IgD-negative memory B cell (primary cell): ENCODE results near the gene CENATAC. TPM values are rescaled to one million over a fixed set of nuclear protein-coding genes. Genes with fewer than 3 reads are reported as not detected.
"Not testable (repeated sequence)": the region's sequence is repeated elsewhere in the genome, so short reads cannot be mapped to it uniquely, and the experiment has no call there.

ENCODE experiments used
- H3K27ac Mint-ChIP-seq, 3 donors: one replicate each; pipeline ENCODE4 v1.8.0; 2020 to 2022; ENCODE audit warnings: mild to moderate bottlenecking in 3 of 3, mixed read lengths in 3 of 3, moderate library complexity in 1 of 3
- H3K27me3 Mint-ChIP-seq: one replicate; pipeline ENCODE4 v1.8.0; 2021; ENCODE audit warnings: mixed read lengths
- H3K36me3 Mint-ChIP-seq: one replicate; pipeline ENCODE4 v1.8.0; 2020; ENCODE audit warnings: mild to moderate bottlenecking, mixed read lengths
- H3K4me1 Mint-ChIP-seq, 3 donors: one replicate each; pipeline ENCODE4 v1.8.0; 2020 to 2022; ENCODE audit warnings: mixed read lengths in 3 of 3, mild to moderate bottlenecking in 1 of 3
- H3K4me3 Mint-ChIP-seq, 4 donors: one replicate each; pipeline ENCODE4 v1.8.0; 2020 to 2022; ENCODE audit warnings: mild to moderate bottlenecking in 4 of 4, mixed read lengths in 4 of 4, moderate library complexity in 3 of 4
- H3K9me3 Mint-ChIP-seq, 3 donors: one replicate each; pipeline ENCODE4 v1.8.0; 2020 to 2021; ENCODE audit warnings: mixed read lengths in 3 of 3, mild to moderate bottlenecking in 1 of 3
- polyA plus RNA-seq: library from polyadenylated mRNA; unstranded; fragments of 300-500 nt; fragmentation: Illumina TruSeq; gene quantifications from one replicate; pipeline ENCODE4 v1.2.3, GENCODE V29; 2021

Gene CENATAC
- polyA plus RNA-seq, 1 donor from 2014 or later: 11.2 TPM

- peaks cover 11% of the 10 kb centered on the region for H3K36me3 Mint-ChIP-seq
- no peaks in the 10 kb centered on the region for H3K9me3 Mint-ChIP-seq
- no peak overlapping the region for H3K4me3 Mint-ChIP-seq
- H3K27ac Mint-ChIP-seq: no peak overlapping the region
- H3K27me3 Mint-ChIP-seq: no peaks in the 10 kb centered on the region
- peaks cover 4 to 9% (median 4%) of the 10 kb centered on the region in 3 donors for H3K4me1 Mint-ChIP-seq
Measured at GRCh38 chr11:119046489-119046888, 48.6 kb downstream of the CENATAC start.

GRCh38 chr11:119047205-119047604 is 49.3 kb downstream of the CENATAC start:
- H3K9me3 Mint-ChIP-seq: no peaks in the 10 kb centered on the region
- no peaks in the 10 kb centered on the region for H3K27me3 Mint-ChIP-seq
- peaks cover 11% of the 10 kb centered on the region for H3K36me3 Mint-ChIP-seq
- H3K27ac Mint-ChIP-seq: no peak overlapping the region
- no peak overlapping the region for H3K4me3 Mint-ChIP-seq
- peaks cover 0 to 13% (median 9%) of the 10 kb centered on the region in 3 donors for H3K4me1 Mint-ChIP-seq

- Mint-ChIP-seq H3K4me1 (peaks cover 7 to 18% (median 15%) of the 10 kb centered on the region in 3 donors), H3K27me3 (no peaks in the 10 kb centered on the region), H3K27ac (no peak overlapping the region), H3K36me3 (peaks cover 13% of the 10 kb centered on the region), H3K9me3 (no peaks in the 10 kb centered on the region), H3K4me3 (no peak overlapping the region)
Measured at GRCh38 chr11:119048644-119049043, 50.7 kb downstream of the CENATAC start.

GRCh38 chr11:119049081-119049480 is 51.1 kb downstream of the CENATAC start:
- Mint-ChIP-seq H3K27ac (no peak overlapping the region), H3K36me3 (peaks cover 13% of the 10 kb centered on the region), H3K4me1 (peaks cover 11 to 18% (median 17%) of the 10 kb centered on the region in 3 donors), H3K27me3 (no peaks in the 10 kb centered on the region), H3K9me3 (no peaks in the 10 kb centered on the region), H3K4me3 (no peak overlapping the region)

GRCh38 chr11:119051440-119052162 is 53.7 kb downstream of the CENATAC start:
- peaks cover 12% of the 10 kb centered on the region for H3K36me3 Mint-ChIP-seq
- peaks cover 22 to 26% (median 24%) of the 10 kb centered on the region in 3 donors for H3K4me1 Mint-ChIP-seq

GRCh38 chr11:119052163-119052814 is 54.4 kb downstream of the CENATAC start:
- H3K27ac Mint-ChIP-seq: peak overlapping the region; percentile 67 to 85 (median 82)
- H3K36me3 Mint-ChIP-seq: peaks cover 12% of the 10 kb centered on the region
- no peaks in the 10 kb centered on the region for H3K9me3 Mint-ChIP-seq
- no peaks in the 10 kb centered on the region for H3K27me3 Mint-ChIP-seq
- H3K4me1 Mint-ChIP-seq: peaks cover 24 to 26% (median 26%) of the 10 kb centered on the region in 3 donors
- H3K4me3 Mint-ChIP-seq: peak overlapping the region in 2 of 4 donors; percentile 52 to 65

More at GRCh38 chr11:119051440-119052162, 53.7 kb downstream of the CENATAC start:
- H3K27ac Mint-ChIP-seq: peak overlapping the region in 2 of 3 donors; percentile 67 to 85
- H3K27me3 Mint-ChIP-seq: no peaks in the 10 kb centered on the region
- H3K4me3 Mint-ChIP-seq: peak overlapping the region in 2 of 4 donors; percentile 52 to 65
- no peaks in the 10 kb centered on the region for H3K9me3 Mint-ChIP-seq

- no peaks in the 10 kb centered on the region for H3K9me3 Mint-ChIP-seq
- H3K36me3 Mint-ChIP-seq: peaks cover 9% of the 10 kb centered on the region
- no peaks in the 10 kb centered on the region for H3K27me3 Mint-ChIP-seq
- peak overlapping the region in 1 of 3 donors; percentile 29 for H3K27ac Mint-ChIP-seq
- peaks cover 29 to 36% (median 35%) of the 10 kb centered on the region in 3 donors for H3K4me1 Mint-ChIP-seq
- peak overlapping the region in 2 of 4 donors; percentile 22 to 96 for H3K4me3 Mint-ChIP-seq
Measured at GRCh38 chr11:119054418-119054817, 56.5 kb downstream of the CENATAC start.

GRCh38 chr11:119055901-119056300 is 58.0 kb downstream of the CENATAC start:
- H3K36me3 Mint-ChIP-seq: peaks cover 6% of the 10 kb centered on the region
- H3K27ac Mint-ChIP-seq: peak overlapping the region; percentile 88 to 97 (median 93)
- no peaks in the 10 kb centered on the region for H3K27me3 Mint-ChIP-seq
- H3K4me1 Mint-ChIP-seq: peaks cover 29 to 36% (median 34%) of the 10 kb centered on the region in 3 donors
- H3K4me3 Mint-ChIP-seq: peak overlapping the region; percentile 95 to 99 (median 98)
- no peaks in the 10 kb centered on the region for H3K9me3 Mint-ChIP-seq

GRCh38 chr11:119056421-119056999 is 58.6 kb downstream of the CENATAC start:
- Mint-ChIP-seq H3K9me3 (no peaks in the 10 kb centered on the region), H3K27ac (peak overlapping the region; percentile 93 to 97 (median 96)), H3K4me1 (peaks cover 29 to 32% (median 29%) of the 10 kb centered on the region in 3 donors), H3K27me3 (no peaks in the 10 kb centered on the region), H3K36me3 (peaks cover 6% of the 10 kb centered on the region), H3K4me3 (peak overlapping the region; percentile 95 to 99 (median 98))

- peaks cover 6% of the 10 kb centered on the region for H3K36me3 Mint-ChIP-seq
- no peaks in the 10 kb centered on the region for H3K9me3 Mint-ChIP-seq
- H3K27me3 Mint-ChIP-seq: no peaks in the 10 kb centered on the region
- peak within 1 kb of the TSS; percentile 95 to 99 (median 98) for H3K4me3 Mint-ChIP-seq
- peak within 1 kb of the TSS; percentile 93 to 97 (median 96) for H3K27ac Mint-ChIP-seq
- peaks cover 22 to 29% (median 27%) of the 10 kb centered on the region in 3 donors for H3K4me1 Mint-ChIP-seq
Measured at GRCh38 chr11:119057000-119057769, 59.2 kb downstream of the CENATAC start, which contains the start of gene HYOU1. HYOU1 (minus strand) TSS chr11:119057205; CDS start chr11:119056160, 1,045 bp downstream.

- Mint-ChIP-seq H3K4me1 (peaks cover 18% of the 10 kb centered on the region in 3 donors), H3K4me3 (peak overlapping the region in 2 of 4 donors; percentile 51 to 96)
- not testable (repeated sequence) for H3K36me3 Mint-ChIP-seq, H3K9me3 Mint-ChIP-seq, H3K27ac Mint-ChIP-seq, H3K27me3 Mint-ChIP-seq
Measured at GRCh38 chr11:119059128-119059527, 61.2 kb downstream of the CENATAC start.

- H3K4me3 Mint-ChIP-seq: peak overlapping the region in 1 of 4 donors; percentile 73
- H3K27me3 Mint-ChIP-seq: no peaks in the 10 kb centered on the region
- no peaks in the 10 kb centered on the region for H3K9me3 Mint-ChIP-seq
- H3K4me1 Mint-ChIP-seq: peaks cover 19 to 20% (median 19%) of the 10 kb centered on the region in 3 donors
- peaks cover 4% of the 10 kb centered on the region for H3K36me3 Mint-ChIP-seq
- peak overlapping the region in 1 of 3 donors; percentile 35 for H3K27ac Mint-ChIP-seq
Measured at GRCh38 chr11:119061256-119061655, 63.3 kb downstream of the CENATAC start.

- no peaks in the 10 kb centered on the region for H3K9me3 Mint-ChIP-seq
- peaks cover 18 to 25% (median 19%) of the 10 kb centered on the region in 3 donors for H3K4me1 Mint-ChIP-seq
- H3K4me3 Mint-ChIP-seq: peak overlapping the region in 1 of 4 donors; percentile 73
- H3K27ac Mint-ChIP-seq: peak overlapping the region in 1 of 3 donors; percentile 35
- peaks cover 2% of the 10 kb centered on the region for H3K36me3 Mint-ChIP-seq
- H3K27me3 Mint-ChIP-seq: no peaks in the 10 kb centered on the region
Measured at GRCh38 chr11:119062779-119063178, 64.8 kb downstream of the CENATAC start.

GRCh38 chr11:119065369-119065768 is 67.4 kb downstream of the CENATAC start:
- H3K36me3 Mint-ChIP-seq: peaks cover 2% of the 10 kb centered on the region
- H3K4me1 Mint-ChIP-seq: peaks cover 19 to 28% (median 23%) of the 10 kb centered on the region in 3 donors

More at GRCh38 chr11:119065369-119065768, 67.4 kb downstream of the CENATAC start:
- peak overlapping the region in 1 of 3 donors; percentile 90 for H3K27ac Mint-ChIP-seq
- H3K4me3 Mint-ChIP-seq: peak overlapping the region in 2 of 4 donors; percentile 5 to 90
- H3K27me3 Mint-ChIP-seq: no peaks in the 10 kb centered on the region
- H3K9me3 Mint-ChIP-seq: no peaks in the 10 kb centered on the region
